GM23338 (cell line): ENCODE data around the gene GLI1. TPM values are rescaled to one million over a fixed set of nuclear protein-coding genes. Genes with fewer than 3 reads are reported as not detected.

Experiments
- ATAC-seq: fragments of 200-7000 bp; cut with Tn5 transposase; 3 replicates; pipeline ENCODE4 v1.9.1; 2020
- DNase-seq: peaks from one replicate; pipeline ENCODE4 v3.0.0-alpha.2; 2015; ENCODE audit warnings: low spot score
- H2AFZ ChIP-seq: fragments of 200-600 bp; sonication (generic); 2 replicates; pipeline ENCODE4 v1.8.0; 2016; ENCODE audit warnings: antibody characterized with exemption, mild to moderate bottlenecking, moderate library complexity
- H3F3A ChIP-seq: fragments of 200-600 bp; sonication (generic); replicated peaks from 2 replicates; pipeline ENCODE4 v1.8.0; 2017; ENCODE audit warnings: antibody characterized with exemption, mixed run types, low read depth
- H3K27ac ChIP-seq: fragments of 200-600 bp; sonication (generic); 2 replicates; pipeline ENCODE4 v1.6.1; 2016; ENCODE audit warnings: low read depth
- H3K27me3 ChIP-seq: fragments of 200-600 bp; sonication (generic); 2 replicates; pipeline ENCODE4 v1.8.0; 2016; ENCODE audit warnings: mild to moderate bottlenecking, mixed run types, moderate library complexity; ENCODE audit not compliant: insufficient read depth
- H3K36me3 ChIP-seq: fragments of 200-600 bp; sonication (generic); 2 replicates; pipeline ENCODE4 v1.8.0; 2016; ENCODE audit warnings: mild to moderate bottlenecking; ENCODE audit not compliant: insufficient read depth
- H3K4me1 ChIP-seq: fragments of 200-600 bp; sonication (generic); 2 replicates; pipeline ENCODE4 v1.8.0; 2016; ENCODE audit warnings: mild to moderate bottlenecking, moderate library complexity; ENCODE audit not compliant: insufficient read depth
- H3K4me2 ChIP-seq: fragments of 200-600 bp; sonication (generic); 2 replicates; pipeline ENCODE4 v1.7.1; 2017; ENCODE audit warnings: mixed run types
- H3K4me3 ChIP-seq: fragments of 200-600 bp; sonication (generic); 2 replicates; pipeline ENCODE4 v1.6.1; 2016; ENCODE audit warnings: mixed run types
- H3K79me2 ChIP-seq: fragments of 200-600 bp; sonication (generic); replicated peaks from 2 replicates; pipeline ENCODE4 v1.8.0; 2017; ENCODE audit warnings: mild to moderate bottlenecking; ENCODE audit not compliant: insufficient read depth
- H3K9me2 ChIP-seq: fragments of 200-600 bp; sonication (generic); 2 replicates; pipeline ENCODE4 v1.8.0; 2017; ENCODE audit not compliant: insufficient read depth
- H4K20me1 ChIP-seq: fragments of 200-600 bp; sonication (generic); replicated peaks from 2 replicates; pipeline ENCODE4 v1.8.0; 2017; ENCODE audit warnings: mild to moderate bottlenecking; ENCODE audit not compliant: insufficient read depth
- H3K27ac Mint-ChIP-seq: 2 replicates; pipeline ENCODE4 v1.8.0; 2020; ENCODE audit warnings: inconsistent platforms, mild to moderate bottlenecking, moderate library complexity, mixed read lengths
- H3K27me3 Mint-ChIP-seq: 3 replicates; pipeline ENCODE4 v1.8.0; 2022; ENCODE audit warnings: low read depth, mild to moderate bottlenecking, moderate library complexity, mixed read lengths, inconsistent platforms; ENCODE audit not compliant: insufficient read depth, poor library complexity
- H3K36me3 Mint-ChIP-seq: 3 replicates; pipeline ENCODE4 v1.8.0; 2021; ENCODE audit warnings: low read depth, mild to moderate bottlenecking, inconsistent platforms, moderate library complexity, mixed read lengths
- H3K4me1 Mint-ChIP-seq: 3 replicates; pipeline ENCODE4 v1.8.0; 2020; ENCODE audit warnings: mild to moderate bottlenecking, inconsistent platforms, mixed read lengths
- H3K4me3 Mint-ChIP-seq: 3 replicates; pipeline ENCODE4 v1.8.0; 2021; ENCODE audit warnings: moderate library complexity, mild to moderate bottlenecking, inconsistent platforms, mixed read lengths
- H3K9me3 Mint-ChIP-seq: 3 replicates; pipeline ENCODE4 v1.8.0; 2020; ENCODE audit warnings: moderate library complexity, mild to moderate bottlenecking, inconsistent platforms, mixed read lengths
- EZH2 ChIP-seq: fragments of 200-600 bp; sonication (generic); IDR thresholded peaks from one replicate; pipeline ENCODE4 v1.8.0; 2017; ENCODE audit warnings: antibody characterized with exemption, mild to moderate bottlenecking, low read depth; ENCODE audit not compliant: unreplicated experiment
- ZNF331 ChIP-seq: fragments of 250-450 bp; sonication (Bioruptor Pico); IDR thresholded peaks from 2 replicates; pipeline ENCODE4 v1.5.0; 2020; ENCODE audit warnings: low read depth, mild to moderate bottlenecking, moderate library complexity
- polyA plus RNA-seq: library from polyadenylated mRNA; unstranded; fragments of >200 nt; fragmentation: Nextera tagmentation; extraction: Ambion mirVana; gene quantifications from 2 replicates; pipeline ENCODE4 v1.2.1, GENCODE V29; 2016
- total RNA-seq: library from RNA; depleted of rRNA; stranded (reverse); fragments of >200 nt; shearing (Covaris generic); gene quantifications from 2 replicates; pipeline ENCODE4 v1.2.3, GENCODE V29; 2014
- TF ChIP-seq, protein P1 (sequence below): fragments of 250-450 bp; sonication (Bioruptor Pico); IDR thresholded peaks from 2 replicates; pipeline ENCODE4 v1.5.0; 2020; ENCODE audit warnings: mild to moderate bottlenecking, moderate library complexity

GLI1 gene
- total and polyA plus RNA-seq, 2 experiments from 2014 or later, result 5.6 to 18.1 TPM

DNA sequence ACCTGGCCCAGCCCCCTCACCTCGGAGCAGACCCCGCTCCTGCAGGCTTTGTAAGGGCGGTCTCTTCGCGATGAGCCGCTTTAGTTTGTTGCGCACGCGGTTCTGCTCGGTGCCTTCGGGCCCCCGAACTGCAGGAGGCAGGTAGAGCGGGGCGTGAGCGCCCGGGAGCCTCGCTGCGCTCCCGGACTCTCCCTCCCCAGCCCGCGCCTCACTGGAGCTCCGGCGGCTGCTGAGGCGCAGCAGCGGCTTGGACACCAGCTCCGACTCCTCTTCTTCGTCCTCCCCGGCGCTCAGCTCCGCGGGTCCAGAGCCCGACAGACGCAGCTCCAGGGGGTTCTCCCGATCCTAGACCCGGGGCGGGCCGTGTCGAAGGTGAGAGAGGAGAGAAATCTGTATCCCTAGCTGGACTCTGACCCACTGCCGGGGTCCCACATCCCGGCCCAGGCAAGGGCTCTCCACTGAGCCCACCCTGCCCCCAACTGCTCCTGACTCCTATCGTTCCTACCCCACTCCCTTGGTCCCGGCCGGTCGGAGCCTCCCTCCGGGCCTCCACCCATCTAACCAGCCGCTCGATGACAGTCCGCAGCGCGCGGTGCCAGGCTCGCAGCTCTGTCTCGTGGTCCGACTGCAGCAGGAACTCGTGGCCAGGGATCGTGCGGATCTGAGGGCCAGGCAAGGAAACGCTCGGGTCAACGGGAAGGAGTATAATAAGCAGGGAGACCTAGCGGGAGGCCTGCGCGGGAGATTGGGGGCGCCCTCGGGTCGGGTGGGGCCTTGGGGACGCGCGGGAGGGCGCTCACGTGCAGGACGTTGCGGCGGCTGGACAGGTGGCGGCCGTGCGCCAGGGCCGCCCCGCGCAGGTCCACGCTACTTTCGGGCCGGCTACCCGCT, 15.9 kb downstream of the GLI1 start:
- Histone ChIP-seq H3K79me2 (no peaks in the 10 kb centered on the region), H3K9me2 (no peaks in the 10 kb centered on the region), H3K27ac (no peak overlapping the region), H3K4me3 (peak overlapping the region; percentile 82), H3K36me3 (no peaks in the 10 kb centered on the region), H3K4me2 (peak overlapping the region; percentile 98), H4K20me1 (no peaks in the 10 kb centered on the region), H3F3A (peaks cover 9% of the 10 kb centered on the region), H3K4me1 (peaks cover 30% of the 10 kb centered on the region), H3K27me3 (peaks cover 57% of the 10 kb centered on the region), H2AFZ (peak overlapping the region; percentile 98)
- Mint-ChIP-seq H3K9me3 (no peaks in the 10 kb centered on the region; the same call in 2 of the 3 replicates), H3K27ac (no peak overlapping the region), H3K4me3 (peak overlapping the region; percentile 75), H3K36me3 (peaks cover 8% of the 10 kb centered on the region; the same call in 1 of the 3 replicates), H3K27me3 (peaks cover 61% of the 10 kb centered on the region), H3K4me1 (peaks cover 39% of the 10 kb centered on the region)
- TF ChIP-seq ZNF331 (CRISPR knock-in tag) (no peak), EZH2 (peak; percentile 81)
- TF ChIP-seq, protein P1, sequence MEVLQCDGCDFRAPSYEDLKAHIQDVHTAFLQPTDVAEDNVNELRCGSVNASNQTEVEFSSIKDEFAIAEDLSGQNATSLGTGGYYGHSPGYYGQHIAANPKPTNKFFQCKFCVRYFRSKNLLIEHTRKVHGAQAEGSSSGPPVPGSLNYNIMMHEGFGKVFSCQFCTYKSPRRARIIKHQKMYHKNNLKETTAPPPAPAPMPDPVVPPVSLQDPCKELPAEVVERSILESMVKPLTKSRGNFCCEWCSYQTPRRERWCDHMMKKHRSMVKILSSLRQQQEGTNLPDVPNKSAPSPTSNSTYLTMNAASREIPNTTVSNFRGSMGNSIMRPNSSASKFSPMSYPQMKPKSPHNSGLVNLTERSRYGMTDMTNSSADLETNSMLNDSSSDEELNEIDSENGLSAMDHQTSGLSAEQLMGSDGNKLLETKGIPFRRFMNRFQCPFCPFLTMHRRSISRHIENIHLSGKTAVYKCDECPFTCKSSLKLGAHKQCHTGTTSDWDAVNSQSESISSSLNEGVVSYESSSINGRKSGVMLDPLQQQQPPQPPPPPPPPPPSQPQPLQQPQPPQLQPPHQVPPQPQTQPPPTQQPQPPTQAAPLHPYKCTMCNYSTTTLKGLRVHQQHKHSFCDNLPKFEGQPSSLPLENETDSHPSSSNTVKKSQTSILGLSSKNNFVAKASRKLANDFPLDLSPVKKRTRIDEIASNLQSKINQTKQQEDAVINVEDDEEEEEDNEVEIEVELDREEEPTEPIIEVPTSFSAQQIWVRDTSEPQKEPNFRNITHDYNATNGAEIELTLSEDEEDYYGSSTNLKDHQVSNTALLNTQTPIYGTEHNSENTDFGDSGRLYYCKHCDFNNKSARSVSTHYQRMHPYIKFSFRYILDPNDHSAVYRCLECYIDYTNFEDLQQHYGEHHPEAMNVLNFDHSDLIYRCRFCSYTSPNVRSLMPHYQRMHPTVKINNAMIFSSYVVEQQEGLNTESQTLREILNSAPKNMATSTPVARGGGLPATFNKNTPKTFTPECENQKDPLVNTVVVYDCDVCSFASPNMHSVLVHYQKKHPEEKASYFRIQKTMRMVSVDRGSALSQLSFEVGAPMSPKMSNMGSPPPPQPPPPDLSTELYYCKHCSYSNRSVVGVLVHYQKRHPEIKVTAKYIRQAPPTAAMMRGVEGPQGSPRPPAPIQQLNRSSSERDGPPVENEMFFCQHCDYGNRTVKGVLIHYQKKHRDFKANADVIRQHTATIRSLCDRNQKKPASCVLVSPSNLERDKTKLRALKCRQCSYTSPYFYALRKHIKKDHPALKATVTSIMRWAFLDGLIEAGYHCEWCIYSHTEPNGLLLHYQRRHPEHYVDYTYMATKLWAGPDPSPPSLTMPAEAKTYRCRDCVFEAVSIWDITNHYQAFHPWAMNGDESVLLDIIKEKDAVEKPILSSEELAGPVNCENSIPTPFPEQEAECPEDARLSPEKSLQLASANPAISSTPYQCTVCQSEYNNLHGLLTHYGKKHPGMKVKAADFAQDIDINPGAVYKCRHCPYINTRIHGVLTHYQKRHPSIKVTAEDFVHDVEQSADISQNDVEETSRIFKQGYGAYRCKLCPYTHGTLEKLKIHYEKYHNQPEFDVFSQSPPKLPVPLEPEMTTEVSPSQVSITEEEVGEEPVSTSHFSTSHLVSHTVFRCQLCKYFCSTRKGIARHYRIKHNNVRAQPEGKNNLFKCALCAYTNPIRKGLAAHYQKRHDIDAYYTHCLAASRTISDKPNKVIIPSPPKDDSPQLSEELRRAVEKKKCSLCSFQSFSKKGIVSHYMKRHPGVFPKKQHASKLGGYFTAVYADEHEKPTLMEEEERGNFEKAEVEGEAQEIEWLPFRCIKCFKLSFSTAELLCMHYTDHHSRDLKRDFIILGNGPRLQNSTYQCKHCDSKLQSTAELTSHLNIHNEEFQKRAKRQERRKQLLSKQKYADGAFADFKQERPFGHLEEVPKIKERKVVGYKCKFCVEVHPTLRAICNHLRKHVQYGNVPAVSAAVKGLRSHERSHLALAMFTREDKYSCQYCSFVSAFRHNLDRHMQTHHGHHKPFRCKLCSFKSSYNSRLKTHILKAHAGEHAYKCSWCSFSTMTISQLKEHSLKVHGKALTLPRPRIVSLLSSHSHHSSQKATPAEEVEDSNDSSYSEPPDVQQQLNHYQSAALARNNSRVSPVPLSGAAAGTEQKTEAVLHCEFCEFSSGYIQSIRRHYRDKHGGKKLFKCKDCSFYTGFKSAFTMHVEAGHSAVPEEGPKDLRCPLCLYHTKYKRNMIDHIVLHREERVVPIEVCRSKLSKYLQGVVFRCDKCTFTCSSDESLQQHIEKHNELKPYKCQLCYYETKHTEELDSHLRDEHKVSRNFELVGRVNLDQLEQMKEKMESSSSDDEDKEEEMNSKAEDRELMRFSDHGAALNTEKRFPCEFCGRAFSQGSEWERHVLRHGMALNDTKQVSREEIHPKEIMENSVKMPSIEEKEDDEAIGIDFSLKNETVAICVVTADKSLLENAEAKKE (CRISPR knock-in tag), result no peak
- DNase-seq (peak; percentile 69), ATAC-seq (peak; percentile 64)
